ENCODE data around the gene PDRG1. TPM values are rescaled to one million over a fixed set of nuclear protein-coding genes. Genes with fewer than 3 reads are reported as not detected.
A peak's percentile ranks its signal among the peaks of the same experiment; 100 is the strongest.

PDRG1 gene
- total RNA-seq: 1 to 10 TPM; 3.0 to 4.7 TPM

- peak; percentile 82 for DNase-seq (ENCODE audit: low spot score)
- ATAC-seq (ENCODE audit: insufficient number of reproducible peaks, low FRiP score, low read depth): peak; percentile 78
- Histone ChIP-seq H3K4me3 (peak within 1 kb of the TSS; percentile 84), H3K9me3 (no peaks in the 10 kb centered on the region), H3K36me3 (peaks cover 21% of the 10 kb centered on the region), H3K27ac (peak within 1 kb of the TSS; percentile 51 to 59), H3K4me1 (ENCODE audit: control insufficient read depth in 1 of 2, low read depth in 2 of 2) (peaks cover 11 to 20% of the 10 kb centered on the region in 2 donors), H3K27me3 (replicated peaks; ENCODE audit: insufficient read depth) (no peaks in the 10 kb centered on the region)
- peak; percentile 88 for TF ChIP-seq CTCF (IDR thresholded peaks at IDR 0.05)
Observed at GRCh38 chr20:31951530-31952453, at the start of gene PDRG1. TSS of gene PDRG1 (minus strand) at chr20:31952046. CDS start at chr20:31951961, 85 bp downstream.

- no peak for ATAC-seq (ENCODE audit: insufficient number of reproducible peaks, low FRiP score, low read depth)
- H3K9me3 ChIP-seq: no peaks in the 10 kb centered on the region
- H3K27ac ChIP-seq: no peak overlapping the region
- H3K4me1 ChIP-seq (ENCODE audit: control insufficient read depth in 1 of 2, low read depth in 2 of 2): no peaks in the 10 kb centered on the region
- no peak for DNase-seq (ENCODE audit: low spot score)
- TF ChIP-seq CTCF (IDR thresholded peaks at IDR 0.05): no peak
- H3K36me3 ChIP-seq: no peaks in the 10 kb centered on the region
- no peaks in the 10 kb centered on the region for H3K27me3 ChIP-seq (replicated peaks; ENCODE audit: insufficient read depth)
- H3K4me3 ChIP-seq: no peak overlapping the region
Observed at GRCh38 chr20:31998246-31998645, 46.4 kb upstream of the PDRG1 start.

GRCh38 chr20:31996996-31997395 lies 45.1 kb upstream of the PDRG1 start:
- H3K9me3 ChIP-seq: no peaks in the 10 kb centered on the region
- TF ChIP-seq CTCF (IDR thresholded peaks at IDR 0.05): no peak
- no peak overlapping the region for H3K4me3 ChIP-seq
- no peaks in the 10 kb centered on the region for H3K4me1 ChIP-seq (ENCODE audit: control insufficient read depth in 1 of 2, low read depth in 2 of 2)
- no peaks in the 10 kb centered on the region for H3K27me3 ChIP-seq (replicated peaks; ENCODE audit: insufficient read depth)
- no peaks in the 10 kb centered on the region for H3K36me3 ChIP-seq
- DNase-seq (ENCODE audit: low spot score) (no peak), ATAC-seq (ENCODE audit: insufficient number of reproducible peaks, low FRiP score, low read depth) (no peak)
- H3K27ac ChIP-seq: no peak overlapping the region

GRCh38 chr20:31992086-31992485 lies 40.2 kb upstream of the PDRG1 start:
- TF ChIP-seq CTCF (IDR thresholded peaks at IDR 0.05): no peak
- no peaks in the 10 kb centered on the region for H3K36me3 ChIP-seq
- DNase-seq (ENCODE audit: low spot score) (no peak), ATAC-seq (ENCODE audit: insufficient number of reproducible peaks, low FRiP score, low read depth) (no peak)
- no peaks in the 10 kb centered on the region for H3K9me3 ChIP-seq
- no peaks in the 10 kb centered on the region for H3K4me1 ChIP-seq (ENCODE audit: control insufficient read depth in 1 of 2, low read depth in 2 of 2)
- no peak overlapping the region for H3K4me3 ChIP-seq
- H3K27ac ChIP-seq: no peak overlapping the region
- H3K27me3 ChIP-seq (replicated peaks; ENCODE audit: insufficient read depth): no peaks in the 10 kb centered on the region

GRCh38 chr20:31991339-31991705 lies 39.5 kb upstream of the PDRG1 start:
- Histone ChIP-seq H3K4me3 (no peak overlapping the region), H3K27ac (no peak overlapping the region), H3K9me3 (no peaks in the 10 kb centered on the region), H3K4me1 (ENCODE audit: control insufficient read depth in 1 of 2, low read depth in 2 of 2) (no peaks in the 10 kb centered on the region), H3K36me3 (no peaks in the 10 kb centered on the region), H3K27me3 (replicated peaks; ENCODE audit: insufficient read depth) (no peaks in the 10 kb centered on the region)
- TF ChIP-seq CTCF (IDR thresholded peaks at IDR 0.05): no peak
- ATAC-seq (ENCODE audit: insufficient number of reproducible peaks, low FRiP score, low read depth): no peak
- DNase-seq (ENCODE audit: low spot score): no peak

Data from thoracic aorta (tissue), 2 donors.